Astrocyte of the hippocampus (primary cell): ENCODE measurements around the gene DNAH1.

Source experiments
- DNase-seq: peaks from one replicate; pipeline ENCODE4 v3.0.0; 2011; ENCODE audit warnings: low read depth, low spot score

Gene DNAH1

GRCh38 chr3:52310861-52311575 is 5.1 kb upstream of the DNAH1 start:
- DNase-seq: peak; percentile 41

- no peak for DNase-seq
Observed at GRCh38 chr3:52311576-52312119, 4.5 kb upstream of the DNAH1 start.

GRCh38 chr3:52313188-52313773 is 2.8 kb upstream of the DNAH1 start:
- DNase-seq: no peak

- DNase-seq: peak; percentile 74
Observed at GRCh38 chr3:52313774-52314188, 2.3 kb upstream of the DNAH1 start.

- no peak for DNase-seq
Observed at GRCh38 chr3:52314489-52314888, 1.6 kb upstream of the DNAH1 start.

GRCh38 chr3:52315006-52315405 is 1.1 kb upstream of the DNAH1 start:
- DNase-seq: no peak

- peak; percentile 76 for DNase-seq
Observed at GRCh38 chr3:52317208-52318000, 1.3 kb downstream of the DNAH1 start.

GRCh38 chr3:52318186-52318816 is 2.2 kb downstream of the DNAH1 start:
- no peak for DNase-seq

- DNase-seq: no peak
Observed at GRCh38 chr3:52319921-52320595, 3.9 kb downstream of the DNAH1 start.

GRCh38 chr3:52321481-52321880 is 5.4 kb downstream of the DNAH1 start:
- DNase-seq: no peak

GRCh38 chr3:52322466-52322865 is 6.3 kb downstream of the DNAH1 start:
- DNase-seq: no peak

- no peak for DNase-seq
Observed at GRCh38 chr3:52323526-52324295, 7.6 kb downstream of the DNAH1 start.

- no peak for DNase-seq
Observed at GRCh38 chr3:52324676-52325075, 8.6 kb downstream of the DNAH1 start.

- no peak for DNase-seq
Observed at GRCh38 chr3:52325686-52326085, 9.6 kb downstream of the DNAH1 start.

- no peak for DNase-seq
Observed at GRCh38 chr3:52326976-52327375, 10.9 kb downstream of the DNAH1 start.

GRCh38 chr3:52327486-52328290 is 11.6 kb downstream of the DNAH1 start:
- DNase-seq: no peak

GRCh38 chr3:52328536-52329080 is 12.5 kb downstream of the DNAH1 start:
- no peak for DNase-seq

- no peak for DNase-seq
Observed at GRCh38 chr3:52330194-52330805, 14.2 kb downstream of the DNAH1 start.

- DNase-seq: no peak
Observed at GRCh38 chr3:52331091-52331490, 15.0 kb downstream of the DNAH1 start.
